HG03457 (cell line): ENCODE measurements around the gene EIF2AK3.
"Not testable (repeated sequence)": the region's sequence is repeated elsewhere in the genome, so short reads cannot be mapped to it uniquely, and the experiment has no call there.

Experiments used
- ATAC-seq: cut with Tn5 transposase; IDR thresholded peaks from one replicate; pipeline ENCODE4 v1.9.1; 2021; ENCODE audit warnings: moderate number of reproducible peaks; ENCODE audit not compliant: unreplicated experiment

EIF2AK3 gene

DNA sequence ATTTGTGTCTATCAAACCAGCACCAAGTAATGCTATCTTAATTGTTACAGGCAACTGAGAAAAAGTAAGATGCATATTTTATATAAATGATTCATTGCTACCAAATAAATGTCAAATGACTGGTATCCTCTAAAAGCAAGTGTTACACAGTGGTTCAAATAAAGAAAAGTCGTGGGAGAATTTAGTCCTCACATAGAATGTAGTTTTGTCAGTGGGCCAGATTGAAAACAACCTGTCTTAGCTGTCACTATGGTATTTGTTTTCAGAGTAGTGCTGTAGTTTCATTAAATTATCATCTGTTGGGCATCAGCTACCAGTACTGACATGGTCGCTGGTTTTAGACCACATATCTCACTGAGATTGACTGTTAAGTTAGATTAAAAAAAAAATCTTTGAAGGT lies 10.2 kb upstream of the EIF2AK3 start:
- ATAC-seq = no peak

- ATAC-seq = no peak
Observed at GRCh38 chr2:88636026-88636425, 8.8 kb upstream of the EIF2AK3 start.

DNA sequence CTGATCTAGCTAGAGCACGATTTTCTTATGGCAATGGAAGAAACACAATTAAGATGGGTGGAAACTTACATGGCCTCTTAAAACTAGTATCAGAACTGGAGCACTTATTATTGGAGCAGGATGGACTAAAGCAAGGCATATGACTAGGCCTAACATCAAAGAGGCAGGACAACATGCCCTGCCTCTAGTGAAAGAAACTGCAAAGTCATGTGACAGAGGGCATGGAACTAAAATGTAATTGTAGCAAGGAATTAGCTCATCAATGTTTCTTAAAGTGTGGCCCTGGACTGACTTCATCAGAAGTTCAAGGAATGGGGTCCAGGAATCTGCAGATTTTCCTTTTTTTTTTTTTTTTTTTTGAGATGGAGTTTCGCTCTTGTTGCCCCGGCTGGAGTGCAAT lies 5.3 kb upstream of the EIF2AK3 start:
- no peak for ATAC-seq

- no peak for ATAC-seq
Observed at GRCh38 chr2:88628571-88628939, 1.3 kb upstream of the EIF2AK3 start.

GRCh38 chr2:88627856-88628570 lies 749 bp upstream of the EIF2AK3 start:
- ATAC-seq = peak; percentile 23

DNA sequence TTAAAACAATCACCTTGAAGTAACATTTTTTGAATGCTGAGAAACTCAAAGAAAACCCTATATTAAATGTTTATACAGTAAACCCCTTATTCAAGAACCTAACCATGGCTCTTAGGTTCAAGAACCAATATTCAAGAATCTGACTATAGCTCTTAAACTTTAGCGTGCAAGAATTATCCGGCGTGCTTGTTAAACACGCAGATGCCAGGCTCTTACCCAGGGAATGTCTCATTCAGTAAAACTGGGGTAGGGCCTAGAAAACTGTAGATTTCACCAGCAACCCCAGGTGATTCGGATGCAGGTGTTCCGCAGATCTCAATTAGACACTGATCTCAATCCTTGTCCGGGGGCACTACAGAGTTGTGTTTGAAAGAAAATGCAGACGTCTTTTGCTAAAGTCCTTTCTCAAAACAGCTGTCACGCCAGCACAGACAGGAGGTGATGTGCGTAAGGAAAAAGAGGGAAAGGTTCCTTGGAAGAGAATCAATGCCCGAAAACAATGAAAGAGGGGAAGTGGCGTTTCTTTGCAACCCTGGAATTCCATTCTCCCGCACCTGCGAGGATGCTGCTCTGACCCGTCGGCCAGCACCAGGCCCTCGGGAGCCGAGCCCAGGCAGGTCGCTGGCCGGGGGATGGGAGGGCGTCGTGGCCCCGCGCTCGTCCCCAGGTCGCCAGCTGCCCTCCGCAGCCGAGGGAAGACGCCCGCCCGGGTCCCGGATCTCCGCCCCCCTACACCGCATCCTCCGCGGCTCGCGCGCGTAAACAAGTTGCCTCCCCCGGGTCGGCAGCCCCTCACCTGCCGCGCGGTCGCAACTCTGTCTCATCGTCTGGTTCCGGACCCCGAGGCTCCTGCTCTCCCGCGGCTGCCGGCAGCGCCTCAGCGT lies 851 bp downstream of the EIF2AK3 start:
- ATAC-seq = peak; percentile 1

- ATAC-seq = no peak
Observed at GRCh38 chr2:88624477-88624876, 2.8 kb downstream of the EIF2AK3 start.

- ATAC-seq = not testable (repeated sequence)
Observed at GRCh38 chr2:88623831-88624465, 3.3 kb downstream of the EIF2AK3 start.

DNA sequence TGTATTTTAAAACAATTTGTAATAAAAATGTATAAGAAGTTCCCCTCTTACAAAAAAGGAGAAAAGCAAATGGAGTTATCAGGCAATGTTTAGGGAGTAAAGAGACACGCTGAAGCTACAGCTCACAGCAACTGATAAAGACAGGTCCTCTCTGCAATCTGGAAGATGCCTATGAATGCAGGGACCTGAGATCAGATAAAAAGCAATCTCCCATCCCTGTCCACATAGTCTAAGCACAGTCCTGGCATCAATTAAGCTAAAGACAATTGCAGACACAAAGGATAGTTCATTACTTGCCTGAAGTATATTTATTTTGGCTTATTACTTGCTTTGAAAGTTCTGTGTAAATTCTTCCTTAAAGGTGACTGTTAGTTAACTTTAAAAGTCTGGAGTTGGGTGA lies 5.0 kb downstream of the EIF2AK3 start:
- ATAC-seq = no peak

DNA sequence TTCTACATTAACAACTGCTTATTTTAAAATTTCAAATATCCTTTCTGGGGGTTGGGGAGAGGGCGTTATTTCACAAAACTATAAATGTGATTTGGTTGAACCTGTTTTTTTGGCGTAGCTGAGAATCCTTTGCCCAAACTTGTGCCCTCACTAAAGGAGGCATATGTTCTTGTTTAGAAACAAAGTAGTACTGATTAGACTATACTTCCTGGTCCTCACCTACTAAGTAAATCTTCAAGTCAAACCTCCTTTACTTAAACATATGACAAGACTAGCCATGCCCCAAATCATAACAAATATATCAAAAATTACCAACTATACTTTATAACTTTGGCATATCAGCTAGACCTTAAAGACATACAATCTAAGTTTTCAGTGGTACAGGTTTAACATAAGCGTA lies 5.8 kb downstream of the EIF2AK3 start:
- ATAC-seq = no peak

DNA sequence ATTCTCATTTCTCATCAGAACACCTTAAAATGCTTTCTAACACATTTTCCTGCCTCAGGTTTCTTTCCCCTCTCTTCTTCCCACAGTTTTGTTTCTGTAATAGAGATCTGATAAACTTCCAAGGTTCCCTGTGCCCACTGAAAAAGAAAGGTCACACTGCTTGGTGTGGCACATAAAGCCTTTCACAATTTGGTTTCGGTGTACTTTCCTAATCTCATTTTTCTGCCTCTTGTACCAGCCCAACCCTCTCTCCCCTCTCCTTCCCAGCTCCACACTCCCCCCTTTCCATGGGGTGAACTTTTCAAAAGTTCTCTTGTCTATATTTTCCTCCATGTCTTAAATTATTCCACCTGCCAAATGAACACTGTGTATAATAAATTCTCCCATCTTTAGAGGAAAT lies 7.2 kb downstream of the EIF2AK3 start:
- no peak for ATAC-seq

GRCh38 chr2:88615822-88616221 lies 11.4 kb downstream of the EIF2AK3 start:
- peak; percentile 44 for ATAC-seq

- ATAC-seq = peak; percentile 73
Observed at GRCh38 chr2:88614497-88615157, 12.6 kb downstream of the EIF2AK3 start.

DNA sequence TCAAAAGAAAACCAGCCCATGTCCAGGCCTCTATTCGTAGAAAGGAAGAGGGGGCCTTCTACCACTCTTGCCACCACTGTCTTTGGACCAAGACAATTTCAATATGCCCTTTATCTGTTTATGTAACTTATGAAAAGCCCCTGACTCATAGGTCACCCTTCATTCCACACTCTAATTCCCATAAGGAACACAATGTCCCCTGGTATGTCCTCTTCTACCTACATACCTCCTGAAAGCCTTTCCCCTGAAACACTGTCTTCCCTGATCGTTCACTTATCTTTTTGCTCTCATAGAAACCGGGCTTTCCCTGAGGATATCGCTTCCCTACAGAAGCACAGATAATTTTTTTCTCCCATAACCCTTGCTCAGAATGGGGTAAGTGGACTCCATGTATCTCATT lies 13.3 kb downstream of the EIF2AK3 start:
- ATAC-seq = peak; percentile 4

DNA sequence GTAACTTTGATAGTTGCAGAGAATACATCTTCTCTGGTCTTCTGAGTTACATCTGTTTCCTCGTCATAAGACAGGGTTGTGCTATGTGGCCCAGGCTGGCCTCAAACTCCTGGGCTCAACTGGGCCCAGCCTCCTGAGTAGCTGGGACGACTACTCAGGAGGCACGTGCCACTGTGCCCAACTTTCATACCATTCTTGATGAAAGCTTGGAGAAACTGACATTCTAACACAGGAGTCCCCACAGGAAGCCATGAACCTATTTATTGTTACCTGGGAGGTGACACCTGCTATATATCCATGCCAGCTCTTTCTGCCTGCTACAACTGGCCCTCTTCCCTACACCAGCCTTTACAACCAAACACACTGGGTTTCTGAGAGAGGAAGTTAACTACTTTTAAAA lies 19.1 kb downstream of the EIF2AK3 start:
- no peak for ATAC-seq

DNA sequence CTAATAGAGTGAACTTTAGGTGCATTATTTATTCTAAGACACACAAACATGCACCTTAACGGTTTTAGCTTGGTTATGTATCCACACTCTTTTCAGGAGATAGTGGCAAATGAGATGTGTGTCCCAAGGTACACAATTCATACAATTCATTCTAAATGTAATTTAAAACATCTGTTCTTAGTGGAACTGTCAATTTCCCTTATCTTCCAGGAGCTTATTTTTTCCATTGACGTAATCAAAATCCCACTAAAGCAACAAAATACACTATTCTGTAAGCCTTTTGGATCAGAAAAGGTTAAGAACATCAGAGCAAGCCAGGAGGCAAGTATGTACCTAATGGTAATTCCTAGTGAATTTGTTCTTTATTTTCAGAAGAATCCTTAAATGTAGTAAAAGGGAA lies 19.8 kb downstream of the EIF2AK3 start:
- ATAC-seq = no peak

GRCh38 chr2:88606371-88607030 lies 20.8 kb downstream of the EIF2AK3 start:
- peak; percentile 74 for ATAC-seq

DNA sequence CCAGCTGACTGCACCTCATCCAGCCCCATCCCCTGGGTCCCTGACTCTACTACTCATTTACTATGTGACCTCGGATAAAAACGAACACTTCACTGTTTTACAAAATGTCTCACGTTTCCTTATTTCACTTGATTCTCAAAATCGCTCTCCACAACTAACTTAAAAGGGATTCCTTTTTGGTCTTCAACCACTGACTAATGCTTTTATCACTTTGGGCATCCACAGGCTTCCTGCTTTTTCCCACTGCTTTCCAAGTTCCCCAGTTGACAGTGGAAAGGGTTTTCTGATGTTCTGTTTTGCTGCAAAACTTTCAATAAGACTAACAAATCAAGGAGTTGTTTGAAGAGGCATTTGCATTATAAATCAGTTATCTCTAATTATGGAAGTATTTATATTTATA lies 24.1 kb downstream of the EIF2AK3 start:
- ATAC-seq = no peak

DNA sequence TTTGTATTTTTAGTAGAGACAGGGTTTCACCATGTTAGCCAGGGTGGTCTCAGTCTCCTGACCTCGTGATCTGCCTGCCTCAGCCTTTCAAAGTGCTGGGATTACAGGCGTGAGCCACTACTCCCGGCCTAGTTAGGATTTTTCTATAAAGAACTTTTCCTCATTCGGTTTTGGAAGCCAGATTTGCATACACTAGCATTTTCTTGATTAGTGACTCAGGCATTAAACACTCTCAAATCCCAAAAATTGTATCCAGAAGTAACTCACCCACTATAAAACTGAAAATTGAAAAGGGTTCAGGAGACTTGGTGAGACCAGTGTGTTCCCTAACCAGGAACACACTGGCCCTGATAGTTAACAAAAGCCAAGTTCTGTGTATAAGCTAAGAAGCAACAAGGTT lies 25.2 kb downstream of the EIF2AK3 start:
- no peak for ATAC-seq

DNA sequence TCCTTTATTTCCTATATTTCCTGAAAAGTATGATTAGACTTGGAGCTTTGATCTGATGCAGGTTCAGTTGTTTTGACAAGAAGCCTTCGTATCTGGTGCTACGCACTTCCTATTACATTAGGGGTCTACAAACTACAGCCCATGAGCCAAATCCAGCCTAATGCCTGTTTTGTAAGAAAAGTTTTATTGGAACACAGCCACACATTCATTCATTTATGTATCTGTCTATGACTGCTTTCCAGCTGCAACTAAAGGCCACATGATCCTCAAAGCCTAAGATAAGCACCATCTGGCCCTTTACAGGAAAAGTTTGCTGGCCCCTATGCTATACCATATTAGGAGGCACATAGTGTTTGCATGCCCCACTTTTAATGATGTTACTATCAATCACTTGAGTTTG lies 26.0 kb downstream of the EIF2AK3 start:
- no peak for ATAC-seq

- peak; percentile 97 for ATAC-seq
Observed at GRCh38 chr2:88600038-88600465, 27.2 kb downstream of the EIF2AK3 start.
